H1 (cell line): ENCODE measurements around the gene SLC43A3. TPM values are rescaled to one million over a fixed set of nuclear protein-coding genes. Genes with fewer than 3 reads are reported as not detected.

ENCODE experiments used
- CTCF ChIA-PET: fragments of 300-600 bp; sonication (Branson Sonifier 250); formaldehyde crosslinking; loops from one replicate; lab custom pipeline; 2021; ENCODE audit not compliant: partially characterized antibody; lab: Charles Lee
- POLR2A ChIA-PET: fragments of 300-600 bp; sonication (Branson Sonifier 250); formaldehyde crosslinking; loops from one replicate; lab custom pipeline; 2021; ENCODE audit warnings: inconsistent platforms; ENCODE audit not compliant: partially characterized antibody; lab: Charles Lee
- DNase-seq, 2 experiments: peaks; one replicate each; pipeline versions ENCODE4 v3.0.0 to v3.0.0-alpha.2; 2010 to 2022; ENCODE audit warnings: low spot score in 2 of 2, low read depth in 1 of 2, mixed read lengths in 1 of 2
- FAIRE-seq: peaks from 2 replicates; lab custom pipeline; 2011; peaks lifted over from hg19 to GRCh38; lab: Jason Lieb, UNC
- H2AFZ ChIP-seq: 2 replicates; pipeline ENCODE4 v1.8.1; 2012; ENCODE audit warnings: low read length, inconsistent platforms
- H2AK5ac ChIP-seq: 2 replicates; pipeline ENCODE4 v1.6.1; 2013; ENCODE audit warnings: low read depth, low read length
- H2BK120ac ChIP-seq: replicated peaks from 2 replicates; pipeline ENCODE3; 2013; ENCODE audit warnings: low read depth, low read length, inconsistent platforms
- H2BK12ac ChIP-seq: 2 replicates; pipeline ENCODE4 v1.6.1; 2013; ENCODE audit warnings: low read depth, low read length
- H2BK15ac ChIP-seq: 2 replicates; pipeline ENCODE4 v1.6.1; 2013; ENCODE audit warnings: low read length
- H2BK20ac ChIP-seq: 2 replicates; pipeline ENCODE4 v1.6.1; 2013; ENCODE audit warnings: low read length
- H2BK5ac ChIP-seq: 2 replicates; pipeline ENCODE4 v1.6.1; 2013; ENCODE audit warnings: low read depth, low read length
- H3K14ac ChIP-seq: 2 replicates; pipeline ENCODE4 v1.6.1; 2013; ENCODE audit warnings: inconsistent platforms; ENCODE audit not compliant: insufficient read length
- H3K18ac ChIP-seq: 2 replicates; pipeline ENCODE4 v1.6.1; 2013; ENCODE audit warnings: low read length; ENCODE audit errors: extremely low read depth
- H3K23ac ChIP-seq: 2 replicates; pipeline ENCODE4 v1.6.1; 2013; ENCODE audit warnings: inconsistent platforms; ENCODE audit not compliant: insufficient read length
- H3K23me2 ChIP-seq: 2 replicates; pipeline ENCODE4 v1.6.1; 2013; ENCODE audit warnings: low read depth, low read length
- H3K27ac ChIP-seq: 2 replicates; pipeline ENCODE4 v1.6.1; 2011; ENCODE audit warnings: low read depth, low read length, inconsistent platforms
- H3K27me3 ChIP-seq, 4 experiments: replicated peaks in 1 of 4; 1 replicate in 1 of 4; 2 replicates in 3 of 4; pipeline versions ENCODE4 v1.6.1 to v1.8.1; 2011 to 2013; ENCODE audit warnings: low read length in 3 of 4, mild to moderate bottlenecking in 3 of 4, inconsistent platforms in 2 of 4, mixed read lengths in 2 of 4, moderate library complexity in 1 of 4; ENCODE audit not compliant: control insufficient read depth in 3 of 4, insufficient read depth in 3 of 4; ENCODE audit errors: extremely low read depth in 1 of 4
- H3K36me3 ChIP-seq, 4 experiments: 2 replicates each; pipeline versions ENCODE4 v1.6.1 to v1.8.1; 2011 to 2013; ENCODE audit warnings: mild to moderate bottlenecking in 4 of 4, low read length in 3 of 4, moderate library complexity in 2 of 4, control low read depth in 1 of 4, inconsistent platforms in 1 of 4; ENCODE audit not compliant: insufficient read depth in 4 of 4, control insufficient read depth in 2 of 4
- H3K4ac ChIP-seq: replicated peaks from 2 replicates; pipeline ENCODE3; 2013; ENCODE audit warnings: low read length, low read depth, mixed read lengths, inconsistent platforms; ENCODE audit not compliant: insufficient read length
- H3K4me1 ChIP-seq, 4 experiments: replicated peaks in 1 of 4; 1 replicate in 1 of 4; 2 replicates in 3 of 4; pipeline versions ENCODE4 v1.6.1 to v1.8.1; 2011 to 2013; ENCODE audit warnings: low read length in 3 of 4, inconsistent platforms in 2 of 4, mixed read lengths in 1 of 4; ENCODE audit not compliant: insufficient read depth in 4 of 4, control insufficient read depth in 3 of 4
- H3K4me2 ChIP-seq, 2 experiments: 2 replicates each; pipeline versions ENCODE4 v1.6.1 to v1.8.1; 2011 to 2013; ENCODE audit warnings: low read depth in 2 of 2, low read length in 2 of 2, control low read depth in 1 of 2, inconsistent platforms in 1 of 2, mild to moderate bottlenecking in 1 of 2; ENCODE audit not compliant: insufficient read depth in 1 of 2
- H3K4me3 ChIP-seq, 4 experiments: fragments of 200-600, 300-600 bp in 1 of 4; sonication (generic), shearing (Covaris generic), sonication (Bioruptor Twin) in 1 of 4; 2 replicates each; pipeline versions ENCODE4 v1.5.1 to v1.8.1; 2011 to 2016; ENCODE audit warnings: low read length in 4 of 4, low read depth in 3 of 4, control low read depth in 2 of 4, inconsistent platforms in 2 of 4, mild to moderate bottlenecking in 2 of 4, mixed read lengths in 1 of 4, moderate library complexity in 1 of 4; ENCODE audit not compliant: insufficient read depth in 2 of 4; ENCODE audit errors: extremely low read depth in 1 of 4
- H3K56ac ChIP-seq: replicated peaks from 2 replicates; pipeline ENCODE3; 2013; ENCODE audit warnings: low read depth, mild to moderate bottlenecking, mixed read lengths, low read length, inconsistent platforms; ENCODE audit not compliant: insufficient read length
- H3K79me1 ChIP-seq: 2 replicates; pipeline ENCODE4 v1.6.1; 2013; ENCODE audit warnings: low read depth, low read length, control low read depth
- H3K79me2 ChIP-seq, 2 experiments: 2 replicates each; pipeline versions ENCODE4 v1.6.1 to v1.8.1; 2012 to 2013; ENCODE audit warnings: low read length in 2 of 2, mild to moderate bottlenecking in 2 of 2, inconsistent platforms in 1 of 2; ENCODE audit not compliant: insufficient read depth in 2 of 2, control insufficient read depth in 1 of 2
- H3K9ac ChIP-seq, 4 experiments: replicated peaks in 1 of 4; 1 replicate in 1 of 4; 2 replicates in 3 of 4; pipeline versions ENCODE4 v1.6.1 to v1.8.1; 2011 to 2013; ENCODE audit warnings: low read depth in 3 of 4, low read length in 3 of 4, control low read depth in 2 of 4, mild to moderate bottlenecking in 2 of 4, moderate library complexity in 2 of 4, inconsistent platforms in 1 of 4; ENCODE audit errors: extremely low read depth in 1 of 4
- H3K9me3 ChIP-seq, 2 experiments: 2 replicates each; pipeline versions ENCODE4 v1.6.1 to v1.8.1; 2012 to 2013; ENCODE audit warnings: mild to moderate bottlenecking in 2 of 2, moderate library complexity in 2 of 2, control low read depth in 1 of 2, inconsistent platforms in 1 of 2, low read depth in 1 of 2, low read length in 1 of 2, mixed read lengths in 1 of 2; ENCODE audit not compliant: insufficient read depth in 2 of 2
- H4K20me1 ChIP-seq, 2 experiments: replicated peaks in 1 of 2; 2 replicates each; pipeline versions ENCODE3 to v1.8.1; 2011 to 2013; ENCODE audit warnings: inconsistent platforms in 2 of 2, low read length in 2 of 2, mild to moderate bottlenecking in 1 of 2; ENCODE audit not compliant: insufficient read depth in 2 of 2, control insufficient read depth in 1 of 2
- H4K5ac ChIP-seq: 2 replicates; pipeline ENCODE4 v1.6.1; 2013; ENCODE audit warnings: low read length, low read depth, mixed read lengths, inconsistent platforms; ENCODE audit not compliant: insufficient read length
- H4K8ac ChIP-seq: 2 replicates; pipeline ENCODE4 v1.8.0; 2013; ENCODE audit warnings: mild to moderate bottlenecking, moderate library complexity, low read length, inconsistent platforms; ENCODE audit not compliant: insufficient read depth; ENCODE audit errors: extremely low read depth
- H4K91ac ChIP-seq: replicated peaks from 2 replicates; pipeline ENCODE3; 2013; ENCODE audit warnings: low read length, mixed read lengths, inconsistent platforms; ENCODE audit not compliant: insufficient read length
- BCL11A ChIP-seq, 2 experiments: IDR thresholded peaks; one replicate each; pipeline ENCODE4 v1.6.1; 2011; ENCODE audit warnings: low read depth in 2 of 2, low read length in 2 of 2, mild to moderate bottlenecking in 2 of 2
- FOSL1 ChIP-seq: IDR thresholded peaks from 2 replicates; pipeline ENCODE4 v1.6.1; 2011; ENCODE audit warnings: mild to moderate bottlenecking, low read depth, low read length, moderate library complexity; ENCODE audit not compliant: insufficient read depth
- HDAC6 ChIP-seq: IDR thresholded peaks from one replicate; pipeline ENCODE4 v1.7.1; 2012; ENCODE audit warnings: low read depth, mild to moderate bottlenecking, inconsistent platforms, low read length, moderate library complexity
- WGBS, 2 experiments: shearing (Covaris generic) in 1 of 2; methylation state at CpG; one replicate each; pipeline versions ENCODE4 v1.1.6 to v1.1.7; 2013 to 2015; ENCODE audit warnings: low lambda C conversion rate in 2 of 2, mixed read lengths in 2 of 2, inconsistent platforms in 1 of 2, low coverage in 1 of 2, missing lambda C conversion rate in 1 of 2; ENCODE audit not compliant: insufficient replicate concordance in 2 of 2, insufficient coverage in 1 of 2, insufficient read length in 1 of 2; ENCODE audit errors: extremely low coverage in 1 of 2, missing lambda C conversion rate in 1 of 2; 5-methylcytosine and 5-hydroxymethylcytosine counted together
- polyA plus RNA-seq, 7 experiments: library from polyadenylated mRNA; depleted of rRNA in 3 of 7; stranded (reverse) in 5 of 7; unstranded in 2 of 7; fragments of >200 nt in 5 of 7; fragments of 200-250 nt in 2 of 7; gene quantifications; 1 replicate in 5 of 7; 2 replicates in 1 of 7; 4 replicates in 1 of 7; pipeline versions ENCODE4 v1.2.1 to v1.2.3, GENCODE V29; 2011 to 2013; ENCODE audit warnings: missing spikeins in 2 of 7, mixed read lengths in 2 of 7
- total RNA-seq: library from RNA; stranded (reverse); fragmentation: NEBNext Ultra II Directional; extraction: Animal tissue kit (Norgen Biotek cat#: 25700); gene quantifications from 2 replicates; pipeline ENCODE4 v1.2.1, GENCODE V29; 2021

Gene SLC43A3
- total and polyA plus RNA-seq, 2 of the 8 experiments (the other 6 are each of a cell fraction or from before 2014, with no cell fraction given), result 31.8 to 67.8 TPM

DNA sequence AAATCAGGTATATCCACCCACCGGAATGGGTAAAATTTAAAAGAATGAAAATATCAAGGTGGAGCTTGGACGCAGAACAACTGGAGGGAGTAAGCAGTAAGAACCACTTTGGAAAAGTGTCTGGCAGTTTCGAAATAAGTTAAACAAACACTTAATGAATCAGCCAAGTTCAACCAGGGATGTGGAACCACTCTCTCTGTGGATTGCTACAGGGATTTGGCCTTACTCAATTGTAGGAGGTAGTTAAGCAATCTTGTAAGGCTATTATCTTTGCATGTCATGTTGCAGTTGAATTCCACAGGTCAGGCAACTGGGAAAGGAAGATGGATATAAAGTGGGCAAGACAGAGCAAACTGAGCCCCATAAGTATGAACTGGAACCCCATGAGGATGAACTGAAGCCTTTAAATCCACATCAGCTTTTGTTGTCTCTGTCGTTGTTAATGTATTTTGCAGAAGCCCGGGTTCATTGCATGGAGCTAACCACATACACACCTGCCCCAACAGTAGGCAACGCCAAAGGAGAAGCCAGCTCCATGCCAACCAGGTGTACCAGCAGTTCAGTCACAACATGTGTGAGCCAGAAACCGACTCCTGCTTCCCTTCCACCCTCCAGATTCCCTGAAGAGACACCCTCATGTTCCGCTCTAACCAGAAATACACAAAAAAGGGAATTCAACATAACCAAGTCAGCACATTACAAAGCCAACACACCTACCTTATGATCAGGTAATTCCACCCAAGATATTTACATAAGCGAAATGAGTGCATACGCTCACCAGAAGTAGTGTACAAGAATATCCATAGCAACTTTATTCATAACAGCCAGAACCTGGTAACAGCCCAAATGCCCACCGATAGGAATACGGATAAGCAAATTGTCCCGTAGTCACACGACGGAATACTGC, 8.0 kb upstream of the SLC43A3 start:
- ChIA-PET CTCF (interaction anchor here (1.0 to 10.1 kb wide), 5 partner anchors 11 to 133 kb away, joined by 3 to 68 read pairs (median 5); partner anchors contain the start of gene UBE2L6), POLR2A (interaction anchor here (0.6 kb wide), 1 partner anchor 41 kb away, joined by 3 read pairs; no protein-coding TSS in a partner anchor)
- Histone ChIP-seq H3K27me3 (0 out of 7 replicates have a peak, but pooled peaks cover 0 to 5% (median 0%) of the 10 kb centered on the region in 4 experiments), H4K8ac (no peak overlapping the region), H2BK15ac (no peak overlapping the region), H3K9me3 (no peaks in the 10 kb centered on the region), H2BK12ac (no peak overlapping the region), H3K79me1 (no peaks in the 10 kb centered on the region), H3K4ac (no peak overlapping the region), H3K14ac (no peak overlapping the region), H2BK120ac (no peak overlapping the region), H3K23me2 (no peaks in the 10 kb centered on the region), H3K4me2 (no peak overlapping the region), H3K79me2 (no peaks in the 10 kb centered on the region), H2AFZ (no peak overlapping the region), H4K91ac (no peak overlapping the region), H2BK20ac (no peak overlapping the region), H3K9ac (no peak overlapping the region), H4K20me1 (no peaks in the 10 kb centered on the region), H2BK5ac (no peak overlapping the region), H3K36me3 (no peaks in the 10 kb centered on the region), H3K23ac (no peak overlapping the region), H2AK5ac (no peak overlapping the region), H3K4me1 (no peaks in the 10 kb centered on the region), H3K56ac (no peak overlapping the region), H4K5ac (no peak overlapping the region), H3K18ac (no peak overlapping the region), H3K4me3 (no peak overlapping the region), H3K27ac (no peak overlapping the region)
- FAIRE-seq (no peak), DNase-seq (no peak)
- TF ChIP-seq HDAC6, result no peak
- no peak for TF ChIP-seq BCL11A (IDR thresholded peaks at IDR 0.05; ENCODE audit: low read depth in 2 of 2, low read length in 2 of 2)
- no peak for TF ChIP-seq FOSL1
- WGBS, 2 experiments, result 81% methylated on average over 15 of the region's 15 CpGs; no CpG with 5 or more reads in 1 of the 2 experiments
